SK-N-MC (cell line): ENCODE results near the gene GSK3A.

Experiments used
- EZH2 ChIP-seq: fragments of 200-600 bp; sonication (generic); IDR thresholded peaks from one replicate; pipeline ENCODE4 v1.6.1; 2017; ENCODE audit warnings: antibody characterized with exemption
- POLR2AphosphoS5 ChIP-seq: IDR thresholded peaks from 2 replicates; pipeline ENCODE4 v1.6.1; 2012; ENCODE audit warnings: mild to moderate bottlenecking, low read depth, low read length, borderline replicate concordance

DNA sequence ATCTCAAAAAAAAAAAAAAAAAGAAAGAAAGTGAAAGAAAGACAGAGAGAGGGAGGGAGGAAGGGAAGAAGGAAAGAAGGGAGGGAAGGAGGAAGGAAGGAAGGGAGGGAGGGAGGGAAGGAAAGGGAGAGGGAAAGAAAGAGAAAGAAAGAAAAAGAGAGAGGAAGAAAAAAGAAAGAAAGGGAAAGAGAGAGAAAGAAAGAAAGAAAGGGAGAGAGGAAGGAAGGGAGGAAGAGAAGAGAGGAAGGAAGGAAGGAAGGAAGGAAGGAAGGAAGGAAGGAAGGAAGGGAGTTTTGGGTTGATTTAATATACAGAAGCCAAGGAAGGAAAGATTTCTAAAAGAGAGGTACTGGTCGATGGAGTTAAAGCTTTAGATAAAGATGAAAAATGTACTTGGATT, 53.7 kb downstream of the GSK3A start:
- TF ChIP-seq POLR2AphosphoS5 (no peak), EZH2 (no peak)
